BLaER1 (cell line): ENCODE results near the gene ARIH2.

Experiments used
- H3K27ac ChIP-seq: shearing (Covaris generic); formaldehyde crosslinking; 2 replicates; pipeline ENCODE4 v1.8.1; 2022
- H3K27me3 ChIP-seq: shearing (Covaris generic); formaldehyde crosslinking; 2 replicates; pipeline ENCODE4 v1.8.1; 2022
- H3K36me3 ChIP-seq: shearing (Covaris generic); formaldehyde crosslinking; 2 replicates; pipeline ENCODE4 v1.8.1; 2022
- H3K4me1 ChIP-seq: shearing (Covaris generic); formaldehyde crosslinking; 2 replicates; pipeline ENCODE4 v1.8.1; 2022
- H3K4me2 ChIP-seq: shearing (Covaris generic); formaldehyde crosslinking; 2 replicates; pipeline ENCODE4 v1.8.1; 2022
- H3K4me3 ChIP-seq: shearing (Covaris generic); formaldehyde crosslinking; 2 replicates; pipeline ENCODE4 v1.8.1; 2022
- H3K9ac ChIP-seq: shearing (Covaris generic); formaldehyde crosslinking; 2 replicates; pipeline ENCODE4 v1.8.1; 2022
- H3K9me3 ChIP-seq: shearing (Covaris generic); formaldehyde crosslinking; 2 replicates; pipeline ENCODE4 v1.8.1; 2022
- H4K20me1 ChIP-seq: shearing (Covaris generic); formaldehyde crosslinking; 2 replicates; pipeline ENCODE4 v1.8.1; 2022
- Cebpa-rat ChIP-seq: shearing (Covaris generic); IDR thresholded peaks from 2 replicates; pipeline ENCODE4 v1.8.1; 2022

The ARIH2 gene

DNA sequence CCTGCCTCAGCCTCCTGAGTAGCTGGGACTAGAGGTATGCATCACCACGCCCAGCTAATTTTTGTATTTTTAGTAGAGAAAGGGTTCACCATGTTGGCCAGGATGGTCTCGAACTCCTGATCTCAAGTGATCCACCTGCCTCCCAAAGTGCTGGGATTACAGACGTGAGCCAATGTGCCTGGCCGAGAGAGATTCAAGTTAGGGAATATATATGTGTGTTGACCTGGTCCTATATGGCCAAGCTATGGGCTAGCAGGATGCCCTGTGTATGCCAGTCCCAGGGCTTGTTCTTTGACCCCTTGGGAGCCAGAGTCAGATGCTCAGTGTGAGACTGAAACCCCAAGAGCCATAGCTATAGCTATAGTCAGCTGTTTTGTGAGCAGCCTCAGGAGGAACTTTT lies 105.1 kb downstream of the ARIH2 start:
- Histone ChIP-seq H3K4me3 (peak overlapping the region; percentile 96), H3K4me1 (peaks cover 70% of the 10 kb centered on the region), H3K4me2 (peak overlapping the region; percentile 97), H3K9me3 (no peaks in the 10 kb centered on the region), H3K27ac (peak overlapping the region; percentile 71), H3K9ac (peak overlapping the region; percentile 100; the same call in 1 of the 2 replicates), H3K36me3 (peaks cover 53% of the 10 kb centered on the region), H4K20me1 (peaks cover 55% of the 10 kb centered on the region), H3K27me3 (no peaks in the 10 kb centered on the region)
- no peak for TF ChIP-seq Cebpa-rat

DNA sequence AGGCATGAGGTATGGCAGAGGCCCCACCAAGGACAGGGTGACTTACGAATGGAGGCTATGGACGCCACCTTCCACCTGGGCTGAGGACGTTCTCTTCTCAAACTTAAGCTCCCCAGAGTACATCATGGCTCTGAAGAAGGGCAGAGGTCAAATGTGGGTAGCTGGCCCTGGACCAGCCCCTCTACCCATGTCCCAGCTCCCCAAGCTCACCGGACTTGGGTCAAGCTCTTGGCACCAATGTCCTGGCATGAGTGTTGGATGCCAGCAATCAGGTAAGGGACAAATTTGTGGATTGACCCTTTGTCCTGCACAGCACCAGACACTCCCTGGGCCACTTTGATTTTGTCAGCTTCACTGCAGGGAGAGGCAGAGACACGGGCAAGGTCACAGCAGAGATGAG lies 105.8 kb downstream of the ARIH2 start:
- Histone ChIP-seq H3K27me3 (no peaks in the 10 kb centered on the region), H3K4me3 (peak overlapping the region; percentile 47; the same call in 1 of the 2 replicates), H3K9ac (peak overlapping the region; percentile 56; the same call in 1 of the 2 replicates), H3K36me3 (peaks cover 53% of the 10 kb centered on the region), H3K4me1 (peaks cover 63% of the 10 kb centered on the region), H3K4me2 (peak overlapping the region; percentile 97), H3K27ac (peak overlapping the region; percentile 71), H4K20me1 (peaks cover 55% of the 10 kb centered on the region), H3K9me3 (no peaks in the 10 kb centered on the region)
- no peak for TF ChIP-seq Cebpa-rat

- peaks cover 61% of the 10 kb centered on the region for H3K4me1 ChIP-seq
- peak overlapping the region; percentile 71 for H3K27ac ChIP-seq
- no peaks in the 10 kb centered on the region for H3K9me3 ChIP-seq
- TF ChIP-seq Cebpa-rat: no peak
- H4K20me1 ChIP-seq: peaks cover 55% of the 10 kb centered on the region
- peak overlapping the region; percentile 97 for H3K4me2 ChIP-seq
- H3K27me3 ChIP-seq: no peaks in the 10 kb centered on the region
- H3K36me3 ChIP-seq: peaks cover 56% of the 10 kb centered on the region
- H3K9ac ChIP-seq: peak overlapping the region; percentile 56
- peak overlapping the region; percentile 47 for H3K4me3 ChIP-seq
Observed at GRCh38 chr3:49025005-49025792, 106.6 kb downstream of the ARIH2 start.

GRCh38 chr3:49025793-49026520 lies 107.3 kb downstream of the ARIH2 start:
- no peak for TF ChIP-seq Cebpa-rat
- peak overlapping the region; percentile 71 for H3K27ac ChIP-seq
- H3K27me3 ChIP-seq: no peaks in the 10 kb centered on the region
- peaks cover 64% of the 10 kb centered on the region for H3K36me3 ChIP-seq
- peak overlapping the region; percentile 47 for H3K4me3 ChIP-seq
- peak overlapping the region; percentile 97 for H3K4me2 ChIP-seq
- peaks cover 61% of the 10 kb centered on the region for H3K4me1 ChIP-seq
- H4K20me1 ChIP-seq: peaks cover 55% of the 10 kb centered on the region
- H3K9ac ChIP-seq: peak overlapping the region; percentile 56
- no peaks in the 10 kb centered on the region for H3K9me3 ChIP-seq

DNA sequence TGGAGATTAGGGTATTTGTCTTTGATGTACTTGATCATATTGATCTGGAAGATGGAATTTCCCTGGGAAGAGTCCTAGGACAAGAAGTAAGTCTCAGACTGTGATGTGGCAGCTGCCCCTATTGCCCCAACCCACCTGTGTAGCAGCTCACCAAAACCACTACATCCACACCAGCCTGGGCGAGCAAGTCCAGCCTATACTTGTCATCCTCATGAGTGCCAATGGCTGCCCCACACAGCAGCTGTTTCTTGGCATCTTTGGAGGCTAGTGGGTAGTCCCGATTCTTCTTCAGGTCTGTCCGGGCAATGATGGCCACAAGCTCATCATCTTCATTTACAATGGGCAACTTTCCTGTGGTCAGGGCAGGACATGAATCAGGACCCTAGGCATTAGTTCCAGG lies 107.9 kb downstream of the ARIH2 start:
- no peak overlapping the region for H3K4me3 ChIP-seq
- no peaks in the 10 kb centered on the region for H3K27me3 ChIP-seq
- H3K4me1 ChIP-seq: peaks cover 61% of the 10 kb centered on the region
- H3K36me3 ChIP-seq: peaks cover 70% of the 10 kb centered on the region
- no peak for TF ChIP-seq Cebpa-rat
- H3K9me3 ChIP-seq: no peaks in the 10 kb centered on the region
- peak overlapping the region; percentile 97 for H3K4me2 ChIP-seq
- no peak overlapping the region for H3K9ac ChIP-seq
- peak overlapping the region; percentile 71; the same call in 1 of the 2 replicates for H3K27ac ChIP-seq
- peaks cover 55% of the 10 kb centered on the region for H4K20me1 ChIP-seq

DNA sequence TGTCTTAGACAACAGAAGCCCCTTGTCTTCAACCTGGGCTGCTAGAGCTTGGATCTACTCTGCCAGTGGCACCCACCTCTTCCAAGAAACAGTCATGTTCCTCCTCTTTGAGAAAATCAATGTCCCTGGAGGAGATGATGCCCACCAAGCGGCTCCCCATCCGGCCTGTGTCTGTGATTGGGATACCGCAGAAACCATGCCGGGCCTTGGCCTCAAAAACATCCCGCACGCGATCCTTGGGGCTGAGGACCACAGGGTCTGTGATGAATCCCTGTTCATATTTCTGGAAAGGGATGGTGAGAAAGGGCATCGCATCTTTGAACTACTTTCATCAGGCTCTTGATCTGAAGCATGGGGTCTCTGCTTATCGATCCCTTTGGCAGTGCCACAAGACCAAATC lies 109.0 kb downstream of the ARIH2 start:
- Histone ChIP-seq H3K27me3 (no peaks in the 10 kb centered on the region), H3K4me2 (peak overlapping the region; percentile 97), H3K4me3 (peak overlapping the region; percentile 77; the same call in 1 of the 2 replicates), H3K27ac (no peak overlapping the region), H3K4me1 (peaks cover 61% of the 10 kb centered on the region), H4K20me1 (peaks cover 52% of the 10 kb centered on the region), H3K36me3 (peaks cover 81% of the 10 kb centered on the region), H3K9ac (peak overlapping the region; percentile 90; the same call in 1 of the 2 replicates), H3K9me3 (no peaks in the 10 kb centered on the region)
- TF ChIP-seq Cebpa-rat: no peak

DNA sequence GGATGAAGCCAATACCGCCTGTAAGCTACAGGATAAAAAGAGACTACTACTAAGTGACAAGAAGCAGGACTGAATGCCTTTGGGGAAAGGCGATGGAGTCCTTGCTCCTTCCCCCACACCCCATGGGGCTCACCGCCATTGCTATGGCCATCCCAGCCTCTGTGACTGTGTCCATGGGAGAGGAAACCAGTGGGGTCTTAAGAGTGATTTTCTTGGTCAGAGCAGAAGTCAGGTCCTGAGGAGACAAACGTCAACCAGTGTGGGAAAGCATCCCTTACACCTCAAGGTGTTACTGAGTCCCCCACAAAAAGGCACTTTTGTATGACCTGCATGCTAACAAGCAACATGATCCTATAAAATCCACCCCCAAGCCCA lies 109.6 kb downstream of the ARIH2 start:
- Histone ChIP-seq H3K4me3 (peak overlapping the region; percentile 77), H3K36me3 (peaks cover 81% of the 10 kb centered on the region), H3K27ac (peak overlapping the region; percentile 90), H3K4me2 (peak overlapping the region; percentile 97), H3K4me1 (peaks cover 55% of the 10 kb centered on the region), H4K20me1 (peaks cover 45% of the 10 kb centered on the region), H3K9ac (peak overlapping the region; percentile 90), H3K27me3 (no peaks in the 10 kb centered on the region), H3K9me3 (no peaks in the 10 kb centered on the region)
- TF ChIP-seq Cebpa-rat: no peak

- H3K4me3 ChIP-seq: peak within 1 kb of the TSS; percentile 77
- no peaks in the 10 kb centered on the region for H3K27me3 ChIP-seq
- H4K20me1 ChIP-seq: peaks cover 39% of the 10 kb centered on the region
- H3K9ac ChIP-seq: peak within 1 kb of the TSS; percentile 90
- H3K9me3 ChIP-seq: no peaks in the 10 kb centered on the region
- H3K4me2 ChIP-seq: peak within 1 kb of the TSS; percentile 97
- peak within 1 kb of the TSS; percentile 90 for H3K27ac ChIP-seq
- peaks cover 81% of the 10 kb centered on the region for H3K36me3 ChIP-seq
- peaks cover 49% of the 10 kb centered on the region for H3K4me1 ChIP-seq
- peak; percentile 90 for TF ChIP-seq Cebpa-rat
Observed at GRCh38 chr3:49028673-49029562, 110.3 kb downstream of the ARIH2 start, which contains the start of gene IMPDH2. TSS of gene IMPDH2 (minus strand) at chr3:49029398. CDS start at chr3:49029350, 48 bp downstream.

DNA sequence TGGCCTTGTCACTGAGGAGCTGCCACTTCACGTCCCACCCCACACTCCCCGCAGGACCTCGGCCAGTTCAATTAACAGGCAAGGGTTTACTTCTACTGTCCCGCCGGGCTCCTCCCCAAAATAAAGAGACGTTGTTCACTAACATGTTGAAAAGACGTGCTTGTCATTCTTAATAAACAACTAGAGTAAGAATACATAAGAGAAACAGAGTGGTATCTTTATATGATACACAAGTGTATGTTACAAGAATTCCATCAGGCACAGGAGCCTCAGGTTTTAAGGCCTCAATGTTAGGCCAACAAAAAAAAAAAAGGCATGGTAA lies 110.9 kb downstream of the ARIH2 start:
- Histone ChIP-seq H3K36me3 (peaks cover 81% of the 10 kb centered on the region), H3K9me3 (no peaks in the 10 kb centered on the region), H3K4me2 (peak overlapping the region; percentile 97), H3K27me3 (no peaks in the 10 kb centered on the region), H3K4me1 (peaks cover 42% of the 10 kb centered on the region), H3K4me3 (peak overlapping the region; percentile 77; the same call in 1 of the 2 replicates), H3K27ac (0 out of 2 replicates have a peak overlapping the region, but pooled peaks have one; percentile 90), H3K9ac (peak overlapping the region; percentile 90), H4K20me1 (peaks cover 36% of the 10 kb centered on the region)
- no peak for TF ChIP-seq Cebpa-rat
